HEK293 (cell line): ENCODE measurements around the gene TSSK6.

Source experiments
- GLIS1 ChIP-seq: fragments of 450-650 bp; formaldehyde crosslinking; IDR thresholded peaks from 2 replicates; pipeline ENCODE4 v1.5.1; 2016; ENCODE audit warnings: missing biosample characterization, missing genetic modification characterization
- KLF1 ChIP-seq: fragments of 450-650 bp; formaldehyde crosslinking; IDR thresholded peaks from 2 replicates; pipeline ENCODE4 v1.5.1; 2016; ENCODE audit warnings: missing biosample characterization, missing genetic modification characterization
- KLF16 ChIP-seq: fragments of 450-650 bp; formaldehyde crosslinking; IDR thresholded peaks from 2 replicates; pipeline ENCODE4 v1.5.1; 2017; ENCODE audit warnings: missing biosample characterization, missing genetic modification characterization
- OSR2 ChIP-seq: fragments of 450-650 bp; formaldehyde crosslinking; IDR thresholded peaks from 2 replicates; pipeline ENCODE4 v1.5.1; 2016; ENCODE audit warnings: missing biosample characterization, missing genetic modification characterization
- PRDM1 ChIP-seq: fragments of 450-650 bp; formaldehyde crosslinking; IDR thresholded peaks from 2 replicates; pipeline ENCODE4; 2016; ENCODE audit warnings: missing biosample characterization, missing genetic modification characterization
- SCRT1 ChIP-seq: fragments of 450-650 bp; formaldehyde crosslinking; IDR thresholded peaks from 2 replicates; pipeline ENCODE4 v1.5.1; 2016; ENCODE audit warnings: missing biosample characterization, missing genetic modification characterization, borderline replicate concordance
- SCRT2 ChIP-seq: fragments of 450-650 bp; formaldehyde crosslinking; IDR thresholded peaks from 2 replicates; pipeline ENCODE4 v1.5.1; 2016; ENCODE audit warnings: missing biosample characterization, missing genetic modification characterization
- SP2 ChIP-seq: fragments of 450-650 bp; formaldehyde crosslinking; IDR thresholded peaks from 2 replicates; pipeline ENCODE4 v1.5.1; 2016; ENCODE audit warnings: missing biosample characterization, missing genetic modification characterization
- TCF7L2 ChIP-seq: IDR thresholded peaks from 2 replicates; pipeline ENCODE4 v1.6.1; 2011; ENCODE audit warnings: low read depth, mild to moderate bottlenecking, inconsistent platforms, low read length, moderate library complexity, borderline replicate concordance
- YY2 ChIP-seq: fragments of 450-650 bp; formaldehyde crosslinking; IDR thresholded peaks from 2 replicates; pipeline ENCODE4 v1.5.1; 2016; ENCODE audit warnings: missing biosample characterization, missing genetic modification characterization
- ZFP37 ChIP-seq: fragments of 450-650 bp; formaldehyde crosslinking; IDR thresholded peaks from 2 replicates; pipeline ENCODE4 v1.5.1; 2016; ENCODE audit warnings: missing biosample characterization, missing genetic modification characterization
- ZNF155 ChIP-seq: fragments of 450-650 bp; formaldehyde crosslinking; IDR thresholded peaks from 2 replicates; pipeline ENCODE4 v1.5.1; 2016; ENCODE audit warnings: missing biosample characterization, missing genetic modification characterization
- ZNF23 ChIP-seq: fragments of 450-650 bp; formaldehyde crosslinking; IDR thresholded peaks from 2 replicates; pipeline ENCODE4 v1.5.1; 2016; ENCODE audit warnings: missing biosample characterization, missing genetic modification characterization, borderline replicate concordance
- ZNF24 ChIP-seq: fragments of 450-650 bp; formaldehyde crosslinking; IDR thresholded peaks from 2 replicates; pipeline ENCODE4 v1.5.1; 2016; ENCODE audit warnings: missing biosample characterization, missing genetic modification characterization
- ZNF266 ChIP-seq: fragments of 450-650 bp; formaldehyde crosslinking; IDR thresholded peaks from 2 replicates; pipeline ENCODE4 v1.5.1; 2016; ENCODE audit warnings: missing biosample characterization, missing genetic modification characterization, low read depth
- ZNF274 ChIP-seq, 2 experiments: fragments of 200-500 bp in 1 of 2; fragments of 450-650 bp in 1 of 2; sonication (Bioruptor generic) in 1 of 2; formaldehyde crosslinking in 1 of 2; IDR thresholded peaks; 2 replicates each; pipeline versions ENCODE4 v1.5.1 to v1.6.1; 2014 to 2016; ENCODE audit warnings: borderline replicate concordance in 1 of 2, inconsistent platforms in 1 of 2, low read length in 1 of 2, missing biosample characterization in 1 of 2, missing genetic modification characterization in 1 of 2
- ZNF302 ChIP-seq: fragments of 450-650 bp; formaldehyde crosslinking; IDR thresholded peaks from 2 replicates; pipeline ENCODE4 v1.5.1; 2016; ENCODE audit warnings: missing biosample characterization, missing genetic modification characterization, low read depth
- ZNF335 ChIP-seq: fragments of 450-650 bp; formaldehyde crosslinking; conservative IDR thresholded peaks from 2 replicates; pipeline ENCODE4 v1.5.1; 2016; ENCODE audit warnings: missing biosample characterization, missing genetic modification characterization
- ZNF350 ChIP-seq: fragments of 450-650 bp; formaldehyde crosslinking; IDR thresholded peaks from 2 replicates; pipeline ENCODE4 v1.5.0; 2017; ENCODE audit warnings: missing biosample characterization, mild to moderate bottlenecking, missing genetic modification characterization
- ZNF426 ChIP-seq: fragments of 450-650 bp; formaldehyde crosslinking; IDR thresholded peaks from 2 replicates; pipeline ENCODE4 v1.5.1; 2017; ENCODE audit warnings: missing biosample characterization, missing genetic modification characterization, mild to moderate bottlenecking, inconsistent platforms, moderate library complexity
- ZNF561 ChIP-seq: fragments of 450-650 bp; IDR thresholded peaks from 2 replicates; pipeline ENCODE4 v1.5.1; 2018; ENCODE audit warnings: missing biosample characterization, missing genetic modification characterization, borderline replicate concordance
- ZNF596 ChIP-seq: fragments of 450-650 bp; IDR thresholded peaks from 2 replicates; pipeline ENCODE4 v1.5.0; 2018; ENCODE audit warnings: missing biosample characterization, mild to moderate bottlenecking, missing genetic modification characterization, moderate library complexity
- ZNF621 ChIP-seq: fragments of 450-650 bp; formaldehyde crosslinking; IDR thresholded peaks from 2 replicates; pipeline ENCODE4 v1.5.1; 2017; ENCODE audit warnings: missing biosample characterization, missing genetic modification characterization
- ZNF623 ChIP-seq: fragments of 450-650 bp; formaldehyde crosslinking; IDR thresholded peaks from 2 replicates; pipeline ENCODE4 v1.5.1; 2016; ENCODE audit warnings: missing biosample characterization, missing genetic modification characterization
- ZNF670 ChIP-seq: fragments of 450-650 bp; formaldehyde crosslinking; IDR thresholded peaks from 2 replicates; pipeline ENCODE4 v1.5.1; 2016; ENCODE audit warnings: missing biosample characterization, missing genetic modification characterization, low read depth
- ZNF701 ChIP-seq: fragments of 450-650 bp; formaldehyde crosslinking; IDR thresholded peaks from 2 replicates; pipeline ENCODE4 v1.5.1; 2016; ENCODE audit warnings: missing biosample characterization, missing genetic modification characterization
- ZNF777 ChIP-seq: fragments of 450-650 bp; formaldehyde crosslinking; IDR thresholded peaks from 2 replicates; pipeline ENCODE4 v1.5.1; 2017; ENCODE audit warnings: missing biosample characterization, missing genetic modification characterization, borderline replicate concordance
- ZSCAN16 ChIP-seq: fragments of 450-650 bp; formaldehyde crosslinking; IDR thresholded peaks from 2 replicates; pipeline ENCODE4 v1.5.1; 2016; ENCODE audit warnings: missing biosample characterization, missing genetic modification characterization
- ZSCAN30 ChIP-seq: fragments of 450-650 bp; IDR thresholded peaks from 2 replicates; pipeline ENCODE4 v1.5.1; 2018; ENCODE audit warnings: missing biosample characterization, mild to moderate bottlenecking, missing genetic modification characterization, moderate library complexity
- TF ChIP-seq, protein P1 (sequence below): fragments of 450-650 bp; formaldehyde crosslinking; conservative IDR thresholded peaks from 2 replicates; pipeline ENCODE4 v1.5.1; 2016; ENCODE audit warnings: low read depth, missing biosample characterization, missing genetic modification characterization
- TF ChIP-seq, protein P2 (sequence below): fragments of 450-650 bp; formaldehyde crosslinking; IDR thresholded peaks from 2 replicates; pipeline ENCODE4 v1.5.1; 2016; ENCODE audit warnings: missing biosample characterization, missing genetic modification characterization
- TF ChIP-seq, protein P3 (sequence below): sonication (generic); formaldehyde crosslinking; IDR thresholded peaks from 2 replicates; pipeline ENCODE4 v1.8.1; 2022; ENCODE audit warnings: mild to moderate bottlenecking, moderate library complexity, missing genetic modification reagents
- TF ChIP-seq, protein P4 (sequence below): fragments of 450-650 bp; formaldehyde crosslinking; IDR thresholded peaks from 2 replicates; pipeline ENCODE4 v1.5.1; 2016; ENCODE audit warnings: missing biosample characterization, missing genetic modification characterization

TSSK6 gene

DNA sequence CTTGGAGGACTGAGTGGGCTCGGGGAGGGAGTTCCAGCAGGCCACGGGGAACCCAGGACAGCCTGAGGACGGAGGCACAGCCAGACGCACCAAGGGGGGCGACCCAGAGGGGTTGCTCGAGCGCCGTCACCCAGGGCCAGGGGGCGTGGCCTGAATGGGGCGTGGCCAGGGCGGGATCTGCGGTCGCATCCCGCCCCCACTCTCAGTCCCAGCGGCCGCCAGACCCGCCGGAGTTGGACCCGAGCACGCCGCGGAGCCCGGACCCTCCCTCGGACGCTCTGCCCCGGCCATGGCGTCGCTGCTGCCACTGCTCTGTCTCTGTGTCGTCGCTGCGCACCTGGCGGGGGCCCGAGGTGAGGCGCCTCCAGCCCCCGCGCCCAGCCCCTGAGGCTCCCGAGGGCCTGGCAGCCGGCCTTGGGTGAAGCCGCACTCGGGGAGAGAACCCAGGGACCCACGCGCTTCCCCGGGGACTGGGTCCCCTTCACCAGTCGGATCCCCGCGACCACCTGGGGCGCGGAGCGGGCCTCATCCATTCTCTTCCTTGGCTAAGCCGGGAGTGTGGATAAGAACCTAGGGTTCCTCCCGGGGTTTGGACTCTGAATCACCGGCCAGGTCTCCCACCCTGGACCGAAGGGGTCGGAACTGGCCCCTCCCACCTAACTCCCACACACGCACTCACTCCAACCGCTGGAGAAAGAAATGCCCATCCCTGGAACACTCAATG lies 22.9 kb upstream of the TSSK6 start, which contains the start of gene CILP2 (continued):
- TF ChIP-seq ZSCAN16 (no peak), ZNF426 (tag by site-specific recombination) (no peak), PRDM1 (tag by site-specific recombination) (no peak), ZNF266 (tag by site-specific recombination) (no peak), ZNF302 (tag by site-specific recombination) (no peak), ZFP37 (tag by site-specific recombination) (no peak), KLF16 (peak; percentile 40; the same call in 1 of the 2 replicates), ZNF561 (tag by site-specific recombination) (no peak), ZNF274 (IDR thresholded peaks at IDR 0.05; ENCODE audit: low read length) (no peak), ZNF274 (tag by site-specific recombination; IDR thresholded peaks at IDR 0.05; ENCODE audit: borderline replicate concordance) (no peak), YY2 (tag by site-specific recombination) (no peak), GLIS1 (tag by site-specific recombination) (peak; percentile 79), ZNF24 (tag by site-specific recombination) (no peak), SP2 (peak; percentile 46), SCRT1 (tag by site-specific recombination) (no peak), ZSCAN30 (tag by site-specific recombination) (no peak), ZNF23 (tag by site-specific recombination) (no peak), ZNF335 (tag by site-specific recombination) (no peak), ZNF701 (no peak), OSR2 (tag by site-specific recombination) (no peak), ZNF350 (tag by site-specific recombination) (no peak), ZNF621 (no peak), TCF7L2 (no peak), KLF1 (tag by site-specific recombination) (peak; percentile 54), ZNF155 (tag by site-specific recombination) (no peak), SCRT2 (tag by site-specific recombination) (no peak), ZNF670 (tag by site-specific recombination) (no peak), ZNF623 (no peak), ZNF777 (no peak), ZNF596 (tag by site-specific recombination) (no peak)
- TF ChIP-seq, protein P1, sequence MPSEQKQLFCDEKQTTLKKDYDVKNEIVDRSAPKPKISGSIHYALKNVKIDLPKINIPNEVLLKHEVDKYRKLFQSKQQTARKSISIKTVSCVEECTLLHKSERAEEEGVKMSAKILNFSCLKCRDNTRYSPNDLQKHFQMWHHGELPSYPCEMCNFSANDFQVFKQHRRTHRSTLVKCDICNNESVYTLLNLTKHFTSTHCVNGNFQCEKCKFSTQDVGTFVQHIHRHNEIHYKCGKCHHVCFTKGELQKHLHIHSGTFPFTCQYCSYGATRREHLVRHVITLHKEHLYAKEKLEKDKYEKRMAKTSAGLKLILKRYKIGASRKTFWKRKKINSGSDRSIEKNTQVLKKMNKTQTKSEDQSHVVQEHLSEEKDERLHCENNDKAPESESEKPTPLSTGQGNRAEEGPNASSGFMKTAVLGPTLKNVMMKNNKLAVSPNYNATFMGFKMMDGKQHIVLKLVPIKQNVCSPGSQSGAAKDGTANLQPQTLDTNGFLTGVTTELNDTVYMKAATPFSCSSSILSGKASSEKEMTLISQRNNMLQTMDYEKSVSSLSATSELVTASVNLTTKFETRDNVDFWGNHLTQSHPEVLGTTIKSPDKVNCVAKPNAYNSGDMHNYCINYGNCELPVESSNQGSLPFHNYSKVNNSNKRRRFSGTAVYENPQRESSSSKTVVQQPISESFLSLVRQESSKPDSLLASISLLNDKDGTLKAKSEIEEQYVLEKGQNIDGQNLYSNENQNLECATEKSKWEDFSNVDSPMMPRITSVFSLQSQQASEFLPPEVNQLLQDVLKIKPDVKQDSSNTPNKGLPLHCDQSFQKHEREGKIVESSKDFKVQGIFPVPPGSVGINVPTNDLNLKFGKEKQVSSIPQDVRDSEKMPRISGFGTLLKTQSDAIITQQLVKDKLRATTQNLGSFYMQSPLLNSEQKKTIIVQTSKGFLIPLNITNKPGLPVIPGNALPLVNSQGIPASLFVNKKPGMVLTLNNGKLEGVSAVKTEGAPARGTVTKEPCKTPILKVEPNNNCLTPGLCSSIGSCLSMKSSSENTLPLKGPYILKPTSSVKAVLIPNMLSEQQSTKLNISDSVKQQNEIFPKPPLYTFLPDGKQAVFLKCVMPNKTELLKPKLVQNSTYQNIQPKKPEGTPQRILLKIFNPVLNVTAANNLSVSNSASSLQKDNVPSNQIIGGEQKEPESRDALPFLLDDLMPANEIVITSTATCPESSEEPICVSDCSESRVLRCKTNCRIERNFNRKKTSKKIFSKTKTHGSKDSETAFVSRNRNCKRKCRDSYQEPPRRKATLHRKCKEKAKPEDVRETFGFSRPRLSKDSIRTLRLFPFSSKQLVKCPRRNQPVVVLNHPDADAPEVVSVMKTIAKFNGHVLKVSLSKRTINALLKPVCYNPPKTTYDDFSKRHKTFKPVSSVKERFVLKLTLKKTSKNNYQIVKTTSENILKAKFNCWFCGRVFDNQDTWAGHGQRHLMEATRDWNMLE (tag by site-specific recombination): no peak
- TF ChIP-seq, protein P2, sequence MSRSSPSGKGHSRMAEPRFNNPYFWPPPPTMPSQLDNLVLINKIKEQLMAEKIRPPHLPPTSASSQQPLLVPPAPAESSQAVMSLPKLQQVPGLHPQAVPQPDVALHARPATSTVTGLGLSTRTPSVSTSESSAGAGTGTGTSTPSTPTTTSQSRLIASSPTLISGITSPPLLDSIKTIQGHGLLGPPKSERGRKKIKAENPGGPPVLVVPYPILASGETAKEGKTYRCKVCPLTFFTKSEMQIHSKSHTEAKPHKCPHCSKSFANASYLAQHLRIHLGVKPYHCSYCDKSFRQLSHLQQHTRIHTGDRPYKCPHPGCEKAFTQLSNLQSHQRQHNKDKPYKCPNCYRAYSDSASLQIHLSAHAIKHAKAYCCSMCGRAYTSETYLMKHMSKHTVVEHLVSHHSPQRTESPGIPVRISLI (tag by site-specific recombination): no peak
- TF ChIP-seq, protein P3, sequence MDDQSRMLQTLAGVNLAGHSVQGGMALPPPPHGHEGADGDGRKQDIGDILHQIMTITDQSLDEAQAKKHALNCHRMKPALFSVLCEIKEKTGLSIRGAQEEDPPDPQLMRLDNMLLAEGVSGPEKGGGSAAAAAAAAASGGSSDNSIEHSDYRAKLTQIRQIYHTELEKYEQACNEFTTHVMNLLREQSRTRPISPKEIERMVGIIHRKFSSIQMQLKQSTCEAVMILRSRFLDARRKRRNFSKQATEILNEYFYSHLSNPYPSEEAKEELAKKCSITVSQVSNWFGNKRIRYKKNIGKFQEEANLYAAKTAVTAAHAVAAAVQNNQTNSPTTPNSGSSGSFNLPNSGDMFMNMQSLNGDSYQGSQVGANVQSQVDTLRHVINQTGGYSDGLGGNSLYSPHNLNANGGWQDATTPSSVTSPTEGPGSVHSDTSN: 0 out of 2 replicates have a peak, but pooled peaks have one; percentile 25
- TF ChIP-seq, protein P4, sequence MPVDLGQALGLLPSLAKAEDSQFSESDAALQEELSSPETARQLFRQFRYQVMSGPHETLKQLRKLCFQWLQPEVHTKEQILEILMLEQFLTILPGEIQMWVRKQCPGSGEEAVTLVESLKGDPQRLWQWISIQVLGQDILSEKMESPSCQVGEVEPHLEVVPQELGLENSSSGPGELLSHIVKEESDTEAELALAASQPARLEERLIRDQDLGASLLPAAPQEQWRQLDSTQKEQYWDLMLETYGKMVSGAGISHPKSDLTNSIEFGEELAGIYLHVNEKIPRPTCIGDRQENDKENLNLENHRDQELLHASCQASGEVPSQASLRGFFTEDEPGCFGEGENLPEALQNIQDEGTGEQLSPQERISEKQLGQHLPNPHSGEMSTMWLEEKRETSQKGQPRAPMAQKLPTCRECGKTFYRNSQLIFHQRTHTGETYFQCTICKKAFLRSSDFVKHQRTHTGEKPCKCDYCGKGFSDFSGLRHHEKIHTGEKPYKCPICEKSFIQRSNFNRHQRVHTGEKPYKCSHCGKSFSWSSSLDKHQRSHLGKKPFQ (tag by site-specific recombination): no peak
